KBM-7 (cell line): Measurements from ENCODE around the gene COPG1.

ENCODE experiments used
- DNase-seq: peaks from one replicate; pipeline ENCODE4 v3.0.0-alpha.2; 2015
- in situ Hi-C: fragments of 300-500 bp; cut with MboI; formaldehyde crosslinking; loops from 2 replicates; pipeline ENCODE4 v1.14.3; 2020; ENCODE audit warnings: low sequenced_read_pairs, low pct_unique_long_range_greater_than_20kb, mixed read lengths

COPG1 gene

GRCh38 chr3:129321887-129322286, 72.5 kb downstream of the COPG1 start:
- DNase-seq, result no peak
- in situ Hi-C loops, result no loop called here

- in situ Hi-C loops, result no loop called here
- DNase-seq, result no peak
Measured at GRCh38 chr3:129323651-129324294, 74.4 kb downstream of the COPG1 start.

GRCh38 chr3:129324855-129325254, 75.4 kb downstream of the COPG1 start:
- in situ Hi-C loops, result no loop called here

GRCh38 chr3:129325383-129325782, 76.0 kb downstream of the COPG1 start:
- in situ Hi-C loops, result no loop called here
- no peak for DNase-seq

More at GRCh38 chr3:129324855-129325254, 75.4 kb downstream of the COPG1 start:
- DNase-seq, result no peak

- in situ Hi-C loops, result no loop called here
- no peak for DNase-seq
Measured at GRCh38 chr3:129326138-129326537, 76.7 kb downstream of the COPG1 start.

- no peak for DNase-seq
- in situ Hi-C loops, result no loop called here
Measured at GRCh38 chr3:129326595-129326994, 77.2 kb downstream of the COPG1 start.
